GM06990 (cell line): ENCODE data around the gene SMYD1.

Experiments
- DNase-seq: peaks from one replicate; pipeline ENCODE4 v3.0.0-alpha.2; 2011; ENCODE audit not compliant: insufficient read length; ENCODE audit errors: extremely low read depth
- H3K27me3 ChIP-seq: replicated peaks from 2 replicates; pipeline ENCODE4 v1.6.0; 2011; ENCODE audit warnings: low read length; ENCODE audit not compliant: control insufficient read depth, insufficient read depth
- H3K36me3 ChIP-seq: 2 replicates; pipeline ENCODE4 v1.5.1; 2011; ENCODE audit warnings: low read length; ENCODE audit not compliant: control insufficient read depth, insufficient read depth
- H3K4me3 ChIP-seq: replicated peaks from 2 replicates; pipeline ENCODE4 v1.5.1; 2011; ENCODE audit warnings: low read depth, mild to moderate bottlenecking, control low read depth, low read length
- TF ChIP-seq, protein P1 (sequence below): IDR thresholded peaks from 2 replicates; pipeline ENCODE4 v1.5.1; 2011; ENCODE audit warnings: low read length, control low read depth, mild to moderate bottlenecking, inconsistent platforms; ENCODE audit not compliant: insufficient read depth, poor library complexity, severe bottlenecking

SMYD1 gene

DNA sequence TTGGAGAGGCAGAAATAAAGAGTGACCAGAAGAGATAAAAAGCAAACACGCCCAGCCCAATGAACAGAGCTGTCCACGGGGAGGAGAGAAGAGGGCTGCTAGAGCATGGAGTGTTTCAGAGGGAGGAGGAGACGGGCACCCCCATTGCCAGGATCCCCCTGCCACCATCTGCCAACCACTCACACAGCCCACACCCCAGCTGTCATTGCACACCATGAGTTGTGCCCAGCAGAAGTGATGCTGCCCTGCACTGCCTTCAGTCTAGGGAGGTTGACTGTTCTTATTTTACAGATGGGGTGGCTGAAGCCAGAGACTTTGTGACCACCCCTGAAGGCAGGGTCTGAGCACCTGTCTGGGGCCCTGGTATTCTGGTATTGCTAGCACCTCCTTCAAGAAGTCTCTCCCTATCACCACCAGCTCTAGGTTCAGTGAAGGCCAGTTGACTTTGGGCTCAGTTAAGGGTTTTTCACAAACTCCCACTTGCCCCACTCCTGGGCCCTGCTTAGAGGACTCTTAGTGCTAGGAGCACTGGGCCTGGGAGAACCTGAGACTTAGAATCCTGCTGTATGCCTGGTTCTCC is 57.8 kb downstream of the SMYD1 start:
- no peak overlapping the region for H3K4me3 ChIP-seq
- no peaks in the 10 kb centered on the region for H3K36me3 ChIP-seq
- DNase-seq: no peak
- no peaks in the 10 kb centered on the region; the same call in 1 of the 2 replicates for H3K27me3 ChIP-seq
- TF ChIP-seq, protein P1, sequence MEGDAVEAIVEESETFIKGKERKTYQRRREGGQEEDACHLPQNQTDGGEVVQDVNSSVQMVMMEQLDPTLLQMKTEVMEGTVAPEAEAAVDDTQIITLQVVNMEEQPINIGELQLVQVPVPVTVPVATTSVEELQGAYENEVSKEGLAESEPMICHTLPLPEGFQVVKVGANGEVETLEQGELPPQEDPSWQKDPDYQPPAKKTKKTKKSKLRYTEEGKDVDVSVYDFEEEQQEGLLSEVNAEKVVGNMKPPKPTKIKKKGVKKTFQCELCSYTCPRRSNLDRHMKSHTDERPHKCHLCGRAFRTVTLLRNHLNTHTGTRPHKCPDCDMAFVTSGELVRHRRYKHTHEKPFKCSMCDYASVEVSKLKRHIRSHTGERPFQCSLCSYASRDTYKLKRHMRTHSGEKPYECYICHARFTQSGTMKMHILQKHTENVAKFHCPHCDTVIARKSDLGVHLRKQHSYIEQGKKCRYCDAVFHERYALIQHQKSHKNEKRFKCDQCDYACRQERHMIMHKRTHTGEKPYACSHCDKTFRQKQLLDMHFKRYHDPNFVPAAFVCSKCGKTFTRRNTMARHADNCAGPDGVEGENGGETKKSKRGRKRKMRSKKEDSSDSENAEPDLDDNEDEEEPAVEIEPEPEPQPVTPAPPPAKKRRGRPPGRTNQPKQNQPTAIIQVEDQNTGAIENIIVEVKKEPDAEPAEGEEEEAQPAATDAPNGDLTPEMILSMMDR: no peak

DNA sequence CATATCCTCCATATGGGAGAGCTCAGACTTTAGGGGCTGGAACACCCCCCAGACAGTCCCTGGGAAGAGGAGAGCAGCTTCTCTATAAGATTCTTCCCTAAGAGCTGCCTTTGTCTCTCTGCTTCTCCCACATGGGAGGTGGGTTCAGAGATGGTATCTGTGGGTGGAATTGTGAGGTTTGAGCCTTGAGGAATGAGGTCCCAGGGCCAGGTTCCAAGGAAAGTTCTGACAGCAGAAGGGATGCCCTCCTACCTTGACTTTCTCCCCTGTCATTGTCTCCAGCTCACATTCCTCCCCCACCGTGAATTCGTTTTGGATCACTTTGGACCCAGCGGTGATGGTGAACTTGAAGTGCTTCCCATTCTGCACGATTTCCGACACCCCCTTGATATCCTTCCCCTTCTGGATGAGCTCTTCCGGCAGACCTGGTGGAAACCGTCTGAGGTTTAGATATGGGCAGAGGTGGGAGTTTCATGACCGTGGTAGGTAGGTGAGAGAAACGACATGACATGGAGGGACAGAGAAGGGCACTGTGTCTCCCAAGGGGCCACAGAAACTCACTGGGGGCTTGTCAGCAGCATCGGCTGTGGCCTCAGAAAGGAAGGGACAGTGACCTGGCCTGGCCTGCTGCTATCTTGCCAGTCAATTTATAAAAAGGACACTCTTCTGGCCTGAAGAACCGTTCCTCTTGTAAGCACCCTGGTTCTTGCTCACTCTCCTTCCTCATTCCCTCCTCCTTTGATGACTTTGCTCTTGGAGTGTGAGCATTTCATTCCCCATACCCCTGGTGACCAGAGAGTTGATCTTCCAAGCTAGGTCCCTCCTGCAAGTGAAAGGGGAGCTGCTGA is 58.5 kb downstream of the SMYD1 start:
- DNase-seq: no peak
- Histone ChIP-seq H3K4me3 (no peak overlapping the region), H3K36me3 (no peaks in the 10 kb centered on the region), H3K27me3 (no peaks in the 10 kb centered on the region; the same call in 1 of the 2 replicates)
- TF ChIP-seq, protein P1: no peak

DNA sequence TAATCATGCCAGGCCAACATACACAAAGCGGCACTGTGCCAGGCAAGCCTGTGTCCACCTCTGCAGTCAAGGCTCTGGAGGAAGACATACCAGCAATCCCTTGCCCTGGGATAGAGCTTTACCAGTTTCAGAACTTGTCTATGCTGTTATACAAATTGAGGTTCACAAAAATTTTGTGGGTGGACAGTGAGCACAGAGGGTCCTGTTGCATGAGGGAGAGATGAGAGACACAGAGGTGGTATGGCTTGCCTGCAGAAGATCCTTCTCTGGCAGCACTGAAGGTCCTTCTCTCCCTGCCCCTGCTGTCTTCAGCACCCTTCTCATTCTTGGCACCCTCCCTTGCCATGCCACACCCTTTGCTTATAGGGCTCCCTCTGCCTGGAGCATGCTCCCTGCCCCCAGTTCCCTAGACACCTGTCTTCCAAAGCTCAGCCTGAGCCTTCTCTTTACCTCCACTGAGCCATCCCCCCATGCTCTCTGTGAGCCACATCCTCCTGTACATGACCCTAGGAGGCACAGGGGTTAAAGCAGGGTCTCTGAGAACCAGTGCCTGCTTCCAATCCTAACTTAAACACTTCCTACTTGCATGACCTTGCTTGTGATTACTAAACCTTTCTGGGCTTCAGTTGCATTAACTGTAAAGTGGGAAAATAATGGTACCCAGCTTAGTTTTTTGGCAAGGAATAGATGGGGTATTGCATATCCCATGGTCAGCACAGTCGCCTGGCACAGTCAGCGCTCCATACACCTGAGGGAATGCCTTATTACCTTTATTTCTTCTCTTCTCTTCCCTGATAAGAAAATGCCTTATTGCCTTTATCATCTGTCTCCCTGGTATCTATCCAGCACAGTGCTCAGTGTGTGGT is 59.4 kb downstream of the SMYD1 start:
- Histone ChIP-seq H3K4me3 (no peak overlapping the region), H3K27me3 (no peaks in the 10 kb centered on the region; the same call in 1 of the 2 replicates), H3K36me3 (no peaks in the 10 kb centered on the region)
- no peak for DNase-seq
- TF ChIP-seq, protein P1: no peak

DNA sequence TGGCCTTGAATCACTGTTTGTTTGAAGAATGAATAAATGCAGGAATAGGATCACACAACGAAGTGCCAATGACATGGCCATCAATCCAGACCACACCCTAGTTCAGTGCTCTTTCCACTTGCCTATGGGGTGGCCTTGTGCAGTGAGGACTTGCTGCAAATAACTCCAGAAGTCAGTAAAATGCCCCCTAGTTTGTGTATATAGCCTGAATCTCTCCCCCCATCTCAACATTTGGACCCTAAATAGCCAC is 59.9 kb downstream of the SMYD1 start:
- TF ChIP-seq, protein P1: no peak
- no peaks in the 10 kb centered on the region for H3K36me3 ChIP-seq
- DNase-seq: no peak
- H3K4me3 ChIP-seq: no peak overlapping the region
- no peaks in the 10 kb centered on the region; the same call in 1 of the 2 replicates for H3K27me3 ChIP-seq

DNA sequence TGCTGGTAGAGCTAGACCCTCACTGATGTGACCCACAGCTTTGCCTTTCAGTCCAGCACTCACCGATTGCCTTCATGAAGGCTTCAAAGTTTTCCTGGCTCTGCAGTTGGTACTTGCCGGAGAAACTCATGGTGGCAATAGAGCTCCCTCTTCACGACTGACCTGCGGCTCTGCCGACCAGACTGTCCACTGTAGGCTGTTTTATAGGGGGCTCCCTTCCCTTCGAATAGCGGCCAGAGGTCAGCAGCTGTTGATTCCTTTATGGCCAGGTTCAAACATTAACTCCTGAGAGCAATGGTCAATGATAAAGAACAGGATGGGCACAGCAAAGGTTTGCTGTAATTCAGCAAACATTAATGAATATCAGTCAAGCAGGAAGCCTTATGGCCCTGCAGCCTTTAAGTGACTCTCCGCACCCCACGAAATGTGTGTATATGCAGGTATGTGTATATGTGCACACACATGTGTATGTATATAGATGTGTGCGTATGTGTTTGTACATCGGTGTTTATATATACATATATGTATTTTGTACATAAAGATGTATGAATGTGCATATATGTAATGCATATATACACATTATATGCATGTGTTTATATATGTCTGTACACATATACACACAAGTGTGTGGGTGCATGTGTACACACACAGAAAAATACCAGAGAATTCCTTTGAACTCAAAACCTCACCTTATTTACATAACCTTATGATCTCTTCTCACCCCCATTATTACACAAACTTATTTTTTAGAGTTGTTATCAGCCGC is 60.4 kb downstream of the SMYD1 start, which contains the start of gene FABP1:
Gene FABP1, minus strand, starts transcription at position 175 of the 766 bp plus-strand sequence. Its CDS starts 45 bp downstream, at position 130.
- H3K27me3 ChIP-seq: no peaks in the 10 kb centered on the region; the same call in 1 of the 2 replicates
- TF ChIP-seq, protein P1: no peak
- H3K36me3 ChIP-seq: no peaks in the 10 kb centered on the region
- no peak for DNase-seq
- no peak within 1 kb of the TSS for H3K4me3 ChIP-seq
